ENCODE results near the gene LEKR1.

DNA sequence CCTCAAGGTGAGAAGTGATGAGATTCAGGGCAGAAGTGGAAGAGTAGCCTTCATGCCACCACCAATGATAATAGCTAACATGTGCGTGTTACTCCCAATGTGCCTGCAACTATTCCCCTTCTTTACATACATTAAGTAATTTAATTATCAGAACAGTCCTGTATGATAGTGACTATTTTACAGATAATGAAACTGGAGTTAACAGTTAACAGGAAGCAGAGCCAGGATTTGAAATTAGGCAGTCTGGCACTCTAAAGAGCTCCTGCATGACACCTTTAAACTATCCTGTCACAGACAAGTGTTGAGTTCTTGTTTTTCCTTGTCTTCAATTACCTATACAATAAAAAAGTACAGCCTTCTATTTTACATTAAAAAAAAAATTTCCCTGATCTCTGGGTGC is 148.8 kb downstream of the LEKR1 start:
- no peak for TF ChIP-seq POLR2AphosphoS5 (IDR thresholded peaks at IDR 0.05; ENCODE audit: insufficient read depth, low read depth, low read length)
- TF ChIP-seq, protein P1, sequence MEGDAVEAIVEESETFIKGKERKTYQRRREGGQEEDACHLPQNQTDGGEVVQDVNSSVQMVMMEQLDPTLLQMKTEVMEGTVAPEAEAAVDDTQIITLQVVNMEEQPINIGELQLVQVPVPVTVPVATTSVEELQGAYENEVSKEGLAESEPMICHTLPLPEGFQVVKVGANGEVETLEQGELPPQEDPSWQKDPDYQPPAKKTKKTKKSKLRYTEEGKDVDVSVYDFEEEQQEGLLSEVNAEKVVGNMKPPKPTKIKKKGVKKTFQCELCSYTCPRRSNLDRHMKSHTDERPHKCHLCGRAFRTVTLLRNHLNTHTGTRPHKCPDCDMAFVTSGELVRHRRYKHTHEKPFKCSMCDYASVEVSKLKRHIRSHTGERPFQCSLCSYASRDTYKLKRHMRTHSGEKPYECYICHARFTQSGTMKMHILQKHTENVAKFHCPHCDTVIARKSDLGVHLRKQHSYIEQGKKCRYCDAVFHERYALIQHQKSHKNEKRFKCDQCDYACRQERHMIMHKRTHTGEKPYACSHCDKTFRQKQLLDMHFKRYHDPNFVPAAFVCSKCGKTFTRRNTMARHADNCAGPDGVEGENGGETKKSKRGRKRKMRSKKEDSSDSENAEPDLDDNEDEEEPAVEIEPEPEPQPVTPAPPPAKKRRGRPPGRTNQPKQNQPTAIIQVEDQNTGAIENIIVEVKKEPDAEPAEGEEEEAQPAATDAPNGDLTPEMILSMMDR (IDR thresholded peaks at IDR 0.05; ENCODE audit: extremely low read depth in 1 of 2, insufficient read depth in 1 of 2, low read depth in 1 of 2, low read length in 2 of 2) = no peak

Measured in endothelial cell of umbilical vein (primary cell).